ENCODE results near the gene NT5C1B. TPM values are rescaled to one million over a fixed set of nuclear protein-coding genes. Genes with fewer than 3 reads are reported as not detected.

The NT5C1B gene
- total RNA-seq, 2 experiments from 2014 or later: not detected

DNA sequence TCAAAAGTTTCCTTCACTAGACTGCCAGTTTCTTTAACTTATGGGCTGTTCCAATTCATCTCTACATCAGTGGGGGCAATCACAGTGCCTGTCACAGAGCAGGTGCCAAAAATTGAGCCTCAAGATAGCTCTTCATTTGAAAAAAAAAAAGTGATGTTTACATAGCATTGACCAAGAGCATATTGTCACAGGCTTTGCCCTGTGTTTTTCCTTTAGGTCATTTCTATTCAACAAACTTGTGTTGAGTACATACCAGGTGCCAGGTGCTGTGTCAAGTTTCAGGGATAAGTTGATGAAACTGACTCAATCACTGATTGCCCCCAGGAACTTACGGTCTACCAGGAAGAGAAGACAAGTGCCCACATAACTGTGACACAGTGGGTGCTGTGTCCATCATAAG, 22.2 kb upstream of the NT5C1B start:
- no peaks in the 10 kb centered on the region for H3K27me3 Mint-ChIP-seq
- no peak overlapping the region for H3K4me3 Mint-ChIP-seq
- ATAC-seq (ENCODE audit: low read depth): no peak
- POLR2A ChIA-PET: interaction anchor here (1.4 kb wide), 1 partner anchor 51 kb away, joined by 4 read pairs; the partner anchor contains the start of gene RDH14
- peaks cover 4% of the 10 kb centered on the region for H3K9me3 Mint-ChIP-seq
- peaks cover 7% of the 10 kb centered on the region for H3K36me3 Mint-ChIP-seq
- no peak for DNase-seq
- peaks cover 8% of the 10 kb centered on the region for H3K4me1 Mint-ChIP-seq
- no peak overlapping the region for H3K27ac Mint-ChIP-seq

- Mint-ChIP-seq H3K27ac (no peak overlapping the region), H3K4me1 (peaks cover 10% of the 10 kb centered on the region), H3K27me3 (no peaks in the 10 kb centered on the region), H3K4me3 (no peak overlapping the region), H3K36me3 (peaks cover 8% of the 10 kb centered on the region), H3K9me3 (peaks cover 6% of the 10 kb centered on the region)
- ATAC-seq (ENCODE audit: low read depth) (no peak), DNase-seq (no peak)
- POLR2A ChIA-PET: no interaction called here
These were observed 21.8 kb upstream of the NT5C1B start for GRCh38 chr2:18611184-18611583.

DNA sequence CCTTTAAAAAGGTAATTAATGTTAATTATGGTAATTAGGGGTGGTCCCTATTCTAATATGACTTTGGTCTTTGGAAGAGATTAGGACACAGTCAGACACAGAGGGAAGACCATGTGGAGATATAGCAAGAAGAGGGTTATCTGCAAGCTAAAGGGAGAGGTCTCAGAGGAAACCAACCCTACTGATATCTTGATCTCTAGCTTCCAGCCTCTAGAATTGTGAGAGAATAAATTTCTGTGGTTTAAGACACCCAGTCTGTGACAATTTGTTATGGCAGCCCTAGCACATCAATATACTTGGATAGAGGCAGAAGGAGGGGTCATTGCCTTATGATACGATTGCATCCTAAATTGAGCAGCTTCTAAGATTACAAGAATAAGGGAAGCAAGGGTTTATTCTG, 21.3 kb upstream of the NT5C1B start:
- H3K27me3 Mint-ChIP-seq: no peaks in the 10 kb centered on the region
- H3K4me3 Mint-ChIP-seq: no peak overlapping the region
- peaks cover 6% of the 10 kb centered on the region for H3K9me3 Mint-ChIP-seq
- no peak for DNase-seq
- POLR2A ChIA-PET: no interaction called here
- ATAC-seq (ENCODE audit: low read depth): no peak
- H3K4me1 Mint-ChIP-seq: peaks cover 12% of the 10 kb centered on the region
- H3K36me3 Mint-ChIP-seq: peaks cover 8% of the 10 kb centered on the region
- H3K27ac Mint-ChIP-seq: no peak overlapping the region

DNA sequence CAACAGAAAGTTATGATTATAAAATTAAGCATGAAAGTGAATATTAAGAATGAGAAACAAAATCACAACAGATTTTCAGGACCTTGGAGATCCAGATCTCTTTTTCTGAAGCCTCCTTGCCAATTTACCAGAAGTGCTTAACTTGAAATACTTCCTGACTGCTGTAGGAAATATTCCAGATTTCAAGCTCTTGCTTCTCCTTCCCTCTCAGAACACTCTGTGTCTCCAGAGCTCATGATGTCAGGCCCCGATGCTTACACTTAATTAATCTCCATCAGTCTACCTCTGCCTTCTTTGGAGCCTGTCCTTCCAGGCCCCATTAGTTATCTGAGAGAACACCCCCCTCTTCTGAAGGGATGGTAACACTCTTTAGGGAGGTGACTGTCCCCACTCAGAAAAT, 20.7 kb upstream of the NT5C1B start:
- Mint-ChIP-seq H3K27me3 (no peaks in the 10 kb centered on the region), H3K36me3 (peaks cover 8% of the 10 kb centered on the region), H3K4me1 (peaks cover 14% of the 10 kb centered on the region), H3K9me3 (peaks cover 6% of the 10 kb centered on the region), H3K27ac (no peak overlapping the region), H3K4me3 (no peak overlapping the region)
- POLR2A ChIA-PET: no interaction called here
- DNase-seq: no peak
- no peak for ATAC-seq (ENCODE audit: low read depth)

- peaks cover 4% of the 10 kb centered on the region for H3K9me3 Mint-ChIP-seq
- DNase-seq (no peak), ATAC-seq (ENCODE audit: low read depth) (peak; percentile 100)
- peaks cover 15% of the 10 kb centered on the region for H3K4me1 Mint-ChIP-seq
- POLR2A ChIA-PET: interaction anchor here (0.8 to 2.9 kb wide), 3 partner anchors 10 to 1296 kb away, joined by 3 to 24 read pairs (median 3); partner anchors contain the start of gene RDH14
- peak overlapping the region; percentile 61 for H3K4me3 Mint-ChIP-seq
- H3K36me3 Mint-ChIP-seq: peaks cover 8% of the 10 kb centered on the region
- peak overlapping the region; percentile 92 for H3K27ac Mint-ChIP-seq
- no peaks in the 10 kb centered on the region for H3K27me3 Mint-ChIP-seq
These were observed 15.7 kb upstream of the NT5C1B start for GRCh38 chr2:18605115-18605514.

DNA sequence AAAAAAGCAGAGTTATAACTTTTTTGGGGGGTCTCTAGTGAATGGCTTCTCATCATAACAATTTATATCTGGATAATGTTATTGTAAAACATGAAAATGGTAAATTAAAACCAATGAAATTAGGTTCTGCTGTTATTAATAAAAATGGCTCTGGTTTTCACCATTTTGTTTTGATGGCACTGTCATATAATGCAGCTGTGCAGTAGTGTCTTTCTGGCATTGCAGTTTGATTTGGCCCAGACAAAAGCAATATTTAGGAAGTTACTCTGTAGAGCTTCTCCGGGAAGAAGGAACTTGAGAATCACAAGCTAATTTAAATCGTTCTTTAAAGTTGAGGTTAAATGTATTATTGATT, 15.1 kb upstream of the NT5C1B start:
- peaks cover 15% of the 10 kb centered on the region for H3K4me1 Mint-ChIP-seq
- POLR2A ChIA-PET: interaction anchor here (0.8 to 2.9 kb wide), 3 partner anchors 10 to 1297 kb away, joined by 3 to 24 read pairs (median 3); partner anchors contain the start of gene RDH14
- H3K9me3 Mint-ChIP-seq: peaks cover 4% of the 10 kb centered on the region
- no peak for ATAC-seq (ENCODE audit: low read depth)
- peaks cover 8% of the 10 kb centered on the region for H3K36me3 Mint-ChIP-seq
- no peak for DNase-seq
- no peak overlapping the region for H3K4me3 Mint-ChIP-seq
- no peaks in the 10 kb centered on the region for H3K27me3 Mint-ChIP-seq
- peak overlapping the region; percentile 44 for H3K27ac Mint-ChIP-seq

GRCh38 chr2:18603854-18604530, 14.6 kb upstream of the NT5C1B start:
- POLR2A ChIA-PET: interaction anchor here (2.9 kb wide), 1 partner anchor 44 kb away, joined by 24 read pairs; the partner anchor contains the start of gene RDH14
- peak overlapping the region; percentile 24 for H3K27ac Mint-ChIP-seq
- peaks cover 8% of the 10 kb centered on the region for H3K36me3 Mint-ChIP-seq
- H3K4me1 Mint-ChIP-seq: peaks cover 15% of the 10 kb centered on the region
- no peak overlapping the region for H3K4me3 Mint-ChIP-seq
- H3K9me3 Mint-ChIP-seq: peaks cover 4% of the 10 kb centered on the region
- no peak for DNase-seq
- no peaks in the 10 kb centered on the region for H3K27me3 Mint-ChIP-seq
- ATAC-seq (ENCODE audit: low read depth): no peak

GRCh38 chr2:18602298-18602697, 12.9 kb upstream of the NT5C1B start:
- ATAC-seq (ENCODE audit: low read depth): no peak
- H3K9me3 Mint-ChIP-seq: peaks cover 4% of the 10 kb centered on the region
- H3K27ac Mint-ChIP-seq: no peak overlapping the region
- no peak for DNase-seq
- peaks cover 15% of the 10 kb centered on the region for H3K4me1 Mint-ChIP-seq
- H3K4me3 Mint-ChIP-seq: no peak overlapping the region
- POLR2A ChIA-PET: no interaction called here
- H3K27me3 Mint-ChIP-seq: no peaks in the 10 kb centered on the region
- H3K36me3 Mint-ChIP-seq: peaks cover 8% of the 10 kb centered on the region

DNA sequence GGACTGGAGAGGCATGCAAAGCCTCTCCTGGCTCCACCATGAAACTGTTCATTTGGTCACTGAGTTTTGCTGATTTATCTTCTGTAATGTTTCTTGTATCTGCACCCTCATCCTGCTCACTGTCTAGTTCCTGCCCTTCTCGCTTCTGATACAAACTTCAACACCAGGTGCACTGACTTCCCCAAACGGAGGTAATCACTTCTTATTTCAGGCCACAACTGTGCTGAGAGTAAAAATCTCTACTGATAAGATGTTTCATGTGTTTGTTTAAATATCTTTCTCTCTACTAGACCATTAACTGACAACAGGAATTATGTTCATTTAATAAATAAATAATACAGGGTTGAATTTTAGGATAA, 10.9 kb upstream of the NT5C1B start:
- no peak overlapping the region for H3K4me3 Mint-ChIP-seq
- ATAC-seq (ENCODE audit: low read depth) (no peak), DNase-seq (no peak)
- H3K36me3 Mint-ChIP-seq: peaks cover 2% of the 10 kb centered on the region
- POLR2A ChIA-PET: interaction anchor here (3.4 kb wide), 1 partner anchor 40 kb away, joined by 14 read pairs; the partner anchor contains the start of gene RDH14
- no peaks in the 10 kb centered on the region for H3K27me3 Mint-ChIP-seq
- peaks cover 7% of the 10 kb centered on the region for H3K9me3 Mint-ChIP-seq
- peaks cover 4% of the 10 kb centered on the region for H3K4me1 Mint-ChIP-seq
- no peak overlapping the region for H3K27ac Mint-ChIP-seq

GRCh38 chr2:18599509-18600254, 10.3 kb upstream of the NT5C1B start:
- POLR2A ChIA-PET: interaction anchor here (3.4 kb wide), 1 partner anchor 40 kb away, joined by 14 read pairs; the partner anchor contains the start of gene RDH14
- DNase-seq (no peak), ATAC-seq (ENCODE audit: low read depth) (no peak)
- Mint-ChIP-seq H3K27me3 (no peaks in the 10 kb centered on the region), H3K36me3 (peaks cover 2% of the 10 kb centered on the region), H3K4me3 (no peak overlapping the region), H3K27ac (no peak overlapping the region), H3K4me1 (peaks cover 4% of the 10 kb centered on the region), H3K9me3 (peaks cover 7% of the 10 kb centered on the region)

- no peaks in the 10 kb centered on the region for H3K27me3 Mint-ChIP-seq
- no peak for ATAC-seq (ENCODE audit: low read depth)
- H3K4me1 Mint-ChIP-seq: peaks cover 1% of the 10 kb centered on the region
- peaks cover 2% of the 10 kb centered on the region for H3K36me3 Mint-ChIP-seq
- no peak overlapping the region for H3K27ac Mint-ChIP-seq
- POLR2A ChIA-PET: interaction anchor here (3.4 kb wide), 1 partner anchor 39 kb away, joined by 14 read pairs; the partner anchor contains the start of gene RDH14
- no peak for DNase-seq
- peaks cover 7% of the 10 kb centered on the region for H3K9me3 Mint-ChIP-seq
- no peak overlapping the region for H3K4me3 Mint-ChIP-seq
These were observed 9.6 kb upstream of the NT5C1B start for GRCh38 chr2:18598848-18599484.

GRCh38 chr2:18597618-18598017, 8.2 kb upstream of the NT5C1B start:
- peaks cover 5% of the 10 kb centered on the region for H3K36me3 Mint-ChIP-seq
- peaks cover 10% of the 10 kb centered on the region for H3K9me3 Mint-ChIP-seq
- H3K4me3 Mint-ChIP-seq: no peak overlapping the region
- no peaks in the 10 kb centered on the region for H3K4me1 Mint-ChIP-seq
- H3K27me3 Mint-ChIP-seq: no peaks in the 10 kb centered on the region
- ATAC-seq (ENCODE audit: low read depth) (no peak), DNase-seq (no peak)
- H3K27ac Mint-ChIP-seq: no peak overlapping the region
- POLR2A ChIA-PET: interaction anchor here (3.4 kb wide), 1 partner anchor 38 kb away, joined by 14 read pairs; the partner anchor contains the start of gene RDH14

DNA sequence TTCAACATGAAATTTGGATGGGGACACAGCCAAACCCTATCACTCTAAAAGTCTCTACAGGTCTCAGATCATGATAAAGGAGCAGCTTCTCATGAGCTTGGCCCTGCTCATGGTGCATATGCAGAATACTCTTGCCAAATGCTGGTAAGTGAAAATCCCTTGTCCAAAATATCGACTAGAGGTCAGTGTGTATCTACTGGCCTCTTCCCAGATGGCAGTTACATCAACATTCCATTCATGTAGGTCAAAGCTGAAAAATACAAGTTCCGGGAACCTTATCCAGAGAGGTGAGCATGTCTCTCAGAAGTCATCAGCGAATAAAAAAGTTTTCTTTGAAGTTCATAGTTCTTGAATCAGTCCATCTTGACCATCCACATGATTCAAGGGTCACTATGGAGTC, 7.6 kb upstream of the NT5C1B start:
- DNase-seq (no peak), ATAC-seq (ENCODE audit: low read depth) (no peak)
- no peaks in the 10 kb centered on the region for H3K4me1 Mint-ChIP-seq
- no peak overlapping the region for H3K27ac Mint-ChIP-seq
- H3K27me3 Mint-ChIP-seq: no peaks in the 10 kb centered on the region
- H3K36me3 Mint-ChIP-seq: peaks cover 5% of the 10 kb centered on the region
- no peak overlapping the region for H3K4me3 Mint-ChIP-seq
- POLR2A ChIA-PET: interaction anchor here (3.4 kb wide), 1 partner anchor 37 kb away, joined by 14 read pairs; the partner anchor contains the start of gene RDH14
- peaks cover 10% of the 10 kb centered on the region for H3K9me3 Mint-ChIP-seq

All from activated naive CD8-positive, alpha-beta T cell treated with anti-CD3 and anti-CD28 coated beads, Interleukin-2, amount 10 ng/mL, durations not matched to agents 7 days and 5 days (primary cell).